Suppressor macrophage (primary cell): Measurements from ENCODE around the gene ZNF143.

Source experiments
- DNase-seq, 4 experiments: peaks; one replicate each; pipeline ENCODE4 v3.0.0-alpha.2; 2020 to 2022

The ZNF143 gene

GRCh38 chr11:9498457-9499078 is 37.8 kb downstream of the ZNF143 start:
- DNase-seq: no peak

DNA sequence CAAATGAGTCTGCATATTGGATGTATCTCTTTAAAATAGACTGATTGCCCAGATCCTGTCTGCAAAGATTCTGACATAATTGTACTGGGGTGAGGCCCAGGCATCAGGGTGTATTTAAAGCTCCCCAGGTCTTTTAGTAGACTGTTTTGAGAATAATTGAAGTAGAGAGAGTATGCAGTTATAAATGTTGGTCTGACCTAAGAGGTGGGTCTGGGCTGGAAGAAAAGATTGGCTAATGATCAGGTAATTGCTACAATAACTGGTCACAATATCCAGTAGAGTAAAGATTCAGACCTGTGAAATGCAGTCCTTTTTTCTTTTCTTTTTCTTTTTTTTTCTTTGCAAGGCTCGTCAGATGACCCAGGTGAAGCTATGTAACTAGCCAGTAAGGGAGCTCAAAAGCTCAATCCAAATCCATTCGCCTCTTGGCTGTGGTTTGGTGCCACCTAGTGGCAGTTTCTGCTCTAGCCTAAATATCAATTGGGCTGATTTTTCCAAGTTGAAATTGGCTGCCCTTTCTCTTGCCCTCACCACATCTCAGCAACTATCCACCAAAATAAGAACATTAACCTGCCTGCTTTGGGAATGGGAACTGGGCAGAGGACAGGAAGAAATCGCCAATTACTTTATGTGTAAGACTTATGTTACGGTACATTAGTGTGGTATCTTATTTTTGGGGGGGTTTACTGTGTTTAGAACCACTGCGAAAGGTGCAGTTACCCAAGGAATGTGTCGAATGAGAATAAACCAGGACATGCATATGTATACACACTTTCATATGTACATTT is 45.9 kb downstream of the ZNF143 start:
- peak; percentile 78 to 89 (median 86) for DNase-seq

DNA sequence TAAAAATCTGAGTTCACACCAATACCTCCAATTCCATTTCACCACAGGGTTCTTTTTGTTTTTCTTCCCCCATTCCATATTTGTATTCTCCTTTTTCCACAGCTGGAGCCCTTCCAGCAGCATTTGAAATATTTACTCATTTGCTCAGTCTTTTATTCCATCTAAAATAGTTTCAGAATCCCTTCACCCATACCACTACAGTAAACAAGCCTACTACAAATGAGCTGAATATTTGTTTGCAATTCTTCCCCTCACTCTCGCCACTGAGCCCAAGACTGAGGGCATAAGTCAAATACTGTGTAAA is 46.4 kb downstream of the ZNF143 start:
- no peak for DNase-seq

DNA sequence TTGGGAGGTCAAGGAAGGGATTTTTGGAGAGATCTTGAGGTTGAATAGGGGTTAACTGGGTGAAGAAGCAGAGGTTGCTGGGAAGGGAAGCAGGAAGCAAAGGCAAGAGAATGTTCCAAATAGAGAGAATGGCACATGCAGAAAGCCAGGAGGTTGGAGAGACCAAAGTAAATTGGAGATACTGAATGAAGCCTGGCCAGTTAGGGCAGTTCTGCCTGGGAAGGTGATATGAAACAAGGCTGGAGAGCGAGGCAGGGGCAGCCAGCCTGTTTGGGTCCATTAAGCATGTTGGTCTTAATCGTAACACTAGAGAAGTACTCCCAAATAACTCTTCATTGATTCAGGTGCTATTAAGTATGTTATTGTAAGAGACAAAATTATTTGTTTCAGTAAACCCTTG is 48.2 kb downstream of the ZNF143 start:
- no peak for DNase-seq

DNA sequence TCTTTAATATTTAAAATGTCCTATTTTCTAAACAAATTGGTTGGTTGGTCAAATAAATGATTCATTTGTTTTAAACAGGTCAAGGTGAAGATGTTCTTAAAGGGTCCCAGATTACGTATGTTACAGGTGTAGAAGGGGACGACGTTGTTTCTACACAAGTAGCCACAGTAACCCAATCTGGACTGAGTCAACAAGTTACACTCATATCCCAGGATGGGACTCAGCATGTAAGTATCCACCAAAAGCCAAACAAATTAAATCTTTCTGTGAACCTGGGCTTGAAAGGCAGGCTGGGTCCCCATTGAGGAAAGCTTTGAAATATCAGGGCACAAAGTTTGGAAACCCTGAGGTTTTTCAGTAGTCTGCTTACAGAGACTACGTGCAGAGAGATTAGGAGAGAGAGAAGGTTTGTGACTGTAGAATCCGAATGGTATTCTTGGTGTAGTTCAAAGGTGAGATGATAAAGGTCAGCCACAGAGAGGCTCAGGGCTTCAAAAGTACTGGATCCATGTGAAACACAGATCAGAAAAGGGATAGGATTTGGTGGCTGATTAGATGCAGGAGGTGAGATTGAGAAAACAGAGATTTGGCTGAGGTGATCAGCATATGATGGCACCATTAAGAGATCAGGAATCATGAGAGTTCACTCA is 51.7 kb downstream of the ZNF143 start:
- no peak for DNase-seq

DNA sequence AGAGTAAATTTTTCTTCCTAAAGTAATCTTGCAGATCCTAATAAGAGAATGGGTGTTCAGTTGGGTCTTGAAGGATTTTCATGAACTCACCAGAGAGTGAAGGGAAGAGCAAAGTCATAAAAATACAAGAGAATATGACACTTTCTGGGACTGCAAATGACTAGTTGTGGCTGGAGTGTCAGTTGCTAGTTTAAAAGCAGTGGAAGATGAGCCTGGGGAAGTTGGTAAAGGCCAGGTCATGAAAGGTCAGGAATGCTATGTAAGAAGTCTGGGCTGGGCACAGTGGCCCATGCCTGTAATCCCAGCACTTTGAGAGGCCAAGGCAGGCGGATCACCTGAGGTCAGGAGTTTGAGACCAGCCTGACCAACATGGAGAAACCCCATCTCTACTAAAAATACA is 53.8 kb downstream of the ZNF143 start:
- peak; percentile 15 to 49 (median 27) for DNase-seq

DNA sequence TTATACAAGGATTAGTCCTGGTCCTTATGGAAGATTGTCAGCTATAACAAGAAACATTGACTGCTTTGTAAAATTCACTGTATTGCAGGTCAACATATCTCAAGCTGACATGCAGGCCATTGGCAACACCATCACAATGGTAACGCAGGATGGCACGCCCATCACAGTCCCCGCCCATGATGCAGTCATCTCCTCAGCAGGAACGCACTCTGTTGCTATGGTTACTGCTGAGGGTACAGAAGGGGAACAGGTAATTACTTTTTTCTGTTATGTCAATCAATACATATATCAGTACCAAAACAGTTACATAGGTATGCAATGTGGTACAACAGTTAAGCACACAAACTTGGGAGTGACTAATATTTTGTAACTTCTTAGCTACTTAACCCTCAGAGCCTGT is 55.3 kb downstream of the ZNF143 start:
- DNase-seq: no peak

- DNase-seq: no peak
Observed at GRCh38 chr11:9518835-9519410, 58.1 kb downstream of the ZNF143 start.

DNA sequence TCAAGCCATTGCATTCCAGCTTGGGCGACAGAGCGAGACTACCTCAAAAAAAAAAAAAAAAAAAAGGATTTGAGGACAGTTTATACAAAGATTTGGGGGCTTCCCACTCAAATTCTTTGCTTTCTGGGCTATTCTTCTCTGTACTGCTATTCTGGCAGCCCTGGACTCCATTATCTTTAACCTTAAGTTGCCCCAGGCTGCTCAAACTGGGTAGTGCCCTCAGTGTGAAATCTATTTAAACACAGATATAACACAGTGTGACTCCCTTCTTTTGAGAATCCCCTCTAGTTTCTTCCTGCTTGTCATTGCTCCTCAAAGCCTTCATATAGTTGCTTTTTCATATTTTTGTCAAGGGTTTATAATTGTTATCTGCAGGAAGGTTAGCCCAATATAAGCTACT is 63.2 kb downstream of the ZNF143 start:
- no peak for DNase-seq

- DNase-seq: no peak
Observed at GRCh38 chr11:9525116-9525515, 64.3 kb downstream of the ZNF143 start.

- peak in 2 of 4 experiments; percentile 34 to 40 for DNase-seq
Observed at GRCh38 chr11:9527481-9528135, 66.8 kb downstream of the ZNF143 start.

GRCh38 chr11:9528136-9528501 is 67.3 kb downstream of the ZNF143 start:
- DNase-seq: no peak

- no peak for DNase-seq
Observed at GRCh38 chr11:9528573-9529333, 67.9 kb downstream of the ZNF143 start.

- DNase-seq: no peak
Observed at GRCh38 chr11:9529334-9529650, 68.5 kb downstream of the ZNF143 start.

GRCh38 chr11:9530020-9530621 is 69.3 kb downstream of the ZNF143 start:
- no peak for DNase-seq

- no peak for DNase-seq
Observed at GRCh38 chr11:9530901-9531625, 70.3 kb downstream of the ZNF143 start.

DNA sequence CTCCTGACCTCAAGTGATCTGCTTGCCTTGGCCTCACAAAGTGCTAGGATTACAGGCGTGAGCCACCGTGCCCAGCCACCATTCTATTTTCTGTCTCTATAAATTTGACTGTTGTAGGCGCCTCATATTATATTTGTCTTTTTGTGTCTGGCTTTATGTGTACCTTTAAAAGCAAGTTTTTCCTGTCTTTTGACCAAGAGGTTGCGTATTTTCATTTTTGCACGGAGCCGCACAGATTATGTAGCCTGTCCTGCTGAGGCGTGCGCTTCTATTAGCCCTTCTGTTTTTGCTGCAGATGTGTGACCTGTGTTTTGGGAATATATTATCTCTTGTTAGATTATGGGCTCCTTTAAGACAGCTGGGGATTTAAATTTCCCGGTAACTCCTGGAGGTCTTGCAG is 72.2 kb downstream of the ZNF143 start:
- DNase-seq: no peak

DNA sequence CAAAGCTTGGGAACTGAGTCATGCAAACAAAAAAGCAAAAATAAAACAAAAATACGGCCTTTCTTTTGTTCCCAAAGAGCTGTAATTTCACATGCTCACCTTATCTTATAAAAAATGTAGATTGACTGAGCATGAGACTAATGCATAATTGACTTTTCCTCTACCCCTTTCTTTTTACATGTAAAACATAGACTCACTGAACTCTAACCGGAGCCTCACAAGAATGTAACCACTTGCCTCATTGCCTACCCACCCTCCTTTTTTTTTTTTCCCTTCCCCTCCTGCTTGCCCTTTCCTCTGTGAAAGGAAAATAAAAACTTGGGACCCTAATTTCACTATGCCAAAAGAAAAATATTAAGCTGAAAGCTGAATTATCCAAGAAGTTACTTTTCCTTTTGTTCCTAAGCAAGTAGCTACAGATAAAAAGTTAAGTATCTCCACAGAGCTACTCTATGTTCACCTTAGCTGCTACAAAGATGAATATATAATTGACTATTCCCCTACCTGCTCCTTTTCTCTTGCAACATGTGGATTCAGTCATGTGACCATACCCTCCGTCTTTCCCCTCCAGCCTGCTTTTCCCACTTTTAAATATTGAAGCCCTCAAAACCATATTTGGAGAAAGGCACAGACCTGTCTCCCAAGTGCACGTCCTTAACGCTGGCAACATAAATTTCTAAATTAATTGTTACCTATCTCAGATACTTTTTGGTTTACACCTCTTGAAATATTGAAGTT is 73.1 kb downstream of the ZNF143 start:
- no peak for DNase-seq

- DNase-seq: peak; percentile 92 to 95 (median 94)
Observed at GRCh38 chr11:9535189-9535781, 74.5 kb downstream of the ZNF143 start.

DNA sequence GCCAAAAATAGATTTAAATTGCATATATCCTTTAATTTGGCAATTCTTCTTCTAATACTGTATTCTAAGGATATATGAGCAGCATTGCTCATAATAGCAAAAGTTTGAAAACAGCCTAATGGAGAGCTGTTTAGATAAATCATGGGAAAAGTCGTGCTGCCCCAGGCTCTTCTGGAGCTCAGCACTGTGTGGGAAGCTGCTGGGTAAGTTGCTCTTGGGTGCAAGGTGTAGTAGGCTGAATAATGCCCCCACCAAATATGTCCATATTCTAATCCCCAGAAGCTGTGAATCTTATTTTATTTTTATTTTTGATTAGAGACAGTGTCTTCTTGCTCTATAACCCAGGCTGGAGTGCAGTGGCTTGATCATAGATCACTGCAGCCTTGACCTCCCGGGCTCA is 77.7 kb downstream of the ZNF143 start:
- no peak for DNase-seq
